Measurements from ENCODE around the gene RAI1. TPM values are rescaled to one million over a fixed set of nuclear protein-coding genes. Genes with fewer than 3 reads are reported as not detected.

RAI1 gene
- total and polyA plus RNA-seq, 2 of the 8 experiments (the other 6 are each of a cell fraction or from before 2014, with no cell fraction given), result 0.39 to 1.2 TPM

GRCh38 chr17:17751489-17752088, 70.3 kb downstream of the RAI1 start:
- H4K5ac ChIP-seq (ENCODE audit: insufficient read length, low read depth, low read length), result no peak overlapping the region
- H3K23me2 ChIP-seq (ENCODE audit: low read depth, low read length), result no peaks in the 10 kb centered on the region

More at GRCh38 chr17:17751489-17752088, 70.3 kb downstream of the RAI1 start:
- H2BK15ac ChIP-seq (ENCODE audit: low read length), result peak overlapping the region; percentile 84; the same call in 1 of the 2 replicates
- H3K27ac ChIP-seq (ENCODE audit: low read depth, low read length), result no peak overlapping the region
- no peak overlapping the region for H3K56ac ChIP-seq (replicated peaks; ENCODE audit: insufficient read length, low read depth, low read length)
- H2AFZ ChIP-seq (ENCODE audit: low read length), result 0 out of 2 replicates have a peak overlapping the region, but pooled peaks have one; percentile 42
- TF ChIP-seq CEBPB (IDR thresholded peaks at IDR 0.05; ENCODE audit: low read depth, low read length) (no peak), E2F6 (IDR thresholded peaks at IDR 0.05) (0 out of 2 replicates have a peak, but pooled peaks have one; percentile 2), KDM1A (IDR thresholded peaks at IDR 0.05; ENCODE audit: borderline replicate concordance, low read length) (peak; percentile 86)
- H2BK5ac ChIP-seq (ENCODE audit: low read depth, low read length), result peak overlapping the region; percentile 58; the same call in 1 of the 2 replicates
- H3K14ac ChIP-seq (ENCODE audit: insufficient read length), result no peak overlapping the region
- 75% methylated on average over 17 of the region's 17 CpGs; no CpG with 5 or more reads in 1 of the 2 experiments for WGBS, 2 experiments (ENCODE audit: extremely low coverage in 1 of 2, insufficient coverage in 1 of 2, insufficient read length in 1 of 2, insufficient replicate concordance in 2 of 2, low coverage in 1 of 2, low lambda C conversion rate in 2 of 2, missing lambda C conversion rate in 1 of 2)
- H3K4me1 ChIP-seq (replicated peaks in 1 of 4; ENCODE audit: control insufficient read depth in 3 of 4, insufficient read depth in 4 of 4, low read length in 3 of 4), result peaks cover 5 to 34% (median 21%) of the 10 kb centered on the region in 4 experiments
- peak overlapping the region; percentile 32 to 43; a peak in 3 of 4 replicates for H3K4me2 ChIP-seq (ENCODE audit: insufficient read depth in 1 of 2, low read depth in 2 of 2, low read length in 2 of 2)
- H3K4me3 ChIP-seq (ENCODE audit: extremely low read depth in 1 of 4, insufficient read depth in 2 of 4, low read depth in 3 of 4, low read length in 4 of 4), result peak overlapping the region in 1 of 4 experiments; percentile 25; a peak in 1 of 8 replicates
- CTCF ChIA-PET (ENCODE audit: partially characterized antibody), result interaction anchor here (0.5 to 1.1 kb wide), 3 partner anchors 10 to 114 kb away, joined by 3 to 5 read pairs (median 3); no protein-coding TSS in a partner anchor
- H3K18ac ChIP-seq (ENCODE audit: extremely low read depth, low read length), result peak overlapping the region; percentile 89; the same call in 1 of the 2 replicates
- no peaks in the 10 kb centered on the region for H3K79me2 ChIP-seq (ENCODE audit: control insufficient read depth in 1 of 2, insufficient read depth in 2 of 2, low read length in 2 of 2)
- peak overlapping the region; percentile 92; the same call in 1 of the 2 replicates for H2BK20ac ChIP-seq (ENCODE audit: low read length)
- DNase-seq (ENCODE audit: low read depth in 1 of 2, low spot score in 2 of 2) (no peak), FAIRE-seq (no peak)
- H4K8ac ChIP-seq (ENCODE audit: extremely low read depth, insufficient read depth, low read length), result no peak overlapping the region
- peak overlapping the region; percentile 63 for H4K91ac ChIP-seq (replicated peaks; ENCODE audit: insufficient read length, low read length)
- no peaks in the 10 kb centered on the region for H3K36me3 ChIP-seq (ENCODE audit: control insufficient read depth in 2 of 4, insufficient read depth in 4 of 4, low read length in 3 of 4)
- no peaks in the 10 kb centered on the region for H3K9me3 ChIP-seq (ENCODE audit: insufficient read depth in 2 of 2, low read depth in 1 of 2, low read length in 1 of 2)
- H2BK120ac ChIP-seq (replicated peaks; ENCODE audit: low read depth, low read length), result no peak overlapping the region
- peak overlapping the region; percentile 88 for H3K4ac ChIP-seq (replicated peaks; ENCODE audit: insufficient read length, low read depth, low read length)
- no peak overlapping the region for H3K9ac ChIP-seq (replicated peaks in 1 of 4; ENCODE audit: extremely low read depth in 1 of 4, low read depth in 3 of 4, low read length in 3 of 4)
- H3K79me1 ChIP-seq (ENCODE audit: low read depth, low read length), result no peaks in the 10 kb centered on the region
- H3K23ac ChIP-seq (ENCODE audit: insufficient read length), result no peak overlapping the region
- H2AK5ac ChIP-seq (ENCODE audit: low read depth, low read length), result no peak overlapping the region
- H2BK12ac ChIP-seq (ENCODE audit: low read depth, low read length), result peak overlapping the region; percentile 86
- H3K27me3 ChIP-seq (replicated peaks in 1 of 4; ENCODE audit: control insufficient read depth in 3 of 4, extremely low read depth in 1 of 4, insufficient read depth in 3 of 4, low read length in 3 of 4), result no peaks in the 10 kb centered on the region
- POLR2A ChIA-PET (ENCODE audit: partially characterized antibody), result no interaction called here
- H4K20me1 ChIP-seq (replicated peaks in 1 of 2; ENCODE audit: control insufficient read depth in 1 of 2, insufficient read depth in 2 of 2, low read length in 2 of 2), result no peaks in the 10 kb centered on the region

Measured in H1 (cell line).